ENCODE measurements around the gene MAD1L1.

MAD1L1 gene

DNA sequence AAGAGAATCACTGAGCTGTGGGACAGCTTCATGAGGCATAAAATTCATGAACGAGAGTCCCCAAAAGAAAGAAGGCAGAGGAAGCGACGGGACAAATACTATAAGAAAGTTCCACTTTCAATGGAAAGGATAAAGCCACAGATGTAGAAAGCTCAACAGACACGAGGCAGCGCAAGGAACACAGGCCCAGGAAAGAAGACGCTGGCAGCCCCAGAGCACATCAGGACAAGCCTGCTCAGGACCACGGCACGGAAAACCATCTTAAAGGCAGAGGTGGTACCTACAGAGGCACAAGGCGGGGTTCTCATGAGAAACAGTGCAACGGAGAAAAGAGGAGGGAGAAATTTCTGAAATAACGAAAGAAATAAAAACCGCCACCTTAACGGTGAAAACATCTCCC lies 273.4 kb downstream of the MAD1L1 start:
- DNase-seq = no peak

- DNase-seq = no peak
Observed at GRCh38 chr7:1957471-1958225, 275.1 kb downstream of the MAD1L1 start.

DNA sequence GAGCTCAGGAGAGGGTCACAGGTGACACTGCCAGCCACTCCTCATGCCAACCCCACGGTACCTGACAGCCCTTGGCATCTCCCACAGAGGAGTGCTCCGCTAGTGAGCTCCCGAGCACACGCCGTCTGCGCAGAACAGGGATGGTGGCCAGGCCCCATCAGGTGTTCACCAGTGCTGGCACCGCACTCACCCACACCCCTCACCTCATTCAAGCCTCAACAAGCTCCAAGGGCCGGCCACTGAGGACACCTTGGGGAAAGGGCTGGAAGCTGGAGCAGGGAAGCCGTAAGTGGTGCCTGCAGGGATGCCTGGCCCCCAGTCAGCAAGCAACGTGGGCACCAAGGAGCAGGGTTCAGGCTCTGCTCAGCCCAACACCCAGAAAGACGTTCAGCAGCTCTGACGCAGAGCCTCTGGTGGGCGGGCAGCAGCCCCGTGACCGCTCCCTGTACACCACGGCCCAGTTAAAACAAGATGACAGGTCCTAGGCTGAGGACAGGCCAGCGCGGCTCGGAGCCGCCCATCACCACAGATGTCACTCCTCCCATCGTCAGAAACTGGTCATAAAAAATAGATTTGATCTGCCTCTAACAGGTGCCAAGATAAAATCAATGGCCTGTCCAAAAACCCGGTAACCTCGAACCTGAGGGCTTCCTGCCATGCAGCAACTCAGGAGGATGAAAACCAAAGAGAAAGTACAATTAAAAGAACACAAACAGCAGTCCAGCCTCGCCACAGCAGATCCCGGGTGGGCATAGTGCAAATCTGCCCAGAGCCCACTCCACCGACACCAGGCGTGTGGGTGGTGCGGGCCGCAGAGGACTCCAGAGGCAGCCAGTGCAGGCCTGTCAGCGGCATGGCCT lies 275.9 kb downstream of the MAD1L1 start:
- no peak for DNase-seq

DNA sequence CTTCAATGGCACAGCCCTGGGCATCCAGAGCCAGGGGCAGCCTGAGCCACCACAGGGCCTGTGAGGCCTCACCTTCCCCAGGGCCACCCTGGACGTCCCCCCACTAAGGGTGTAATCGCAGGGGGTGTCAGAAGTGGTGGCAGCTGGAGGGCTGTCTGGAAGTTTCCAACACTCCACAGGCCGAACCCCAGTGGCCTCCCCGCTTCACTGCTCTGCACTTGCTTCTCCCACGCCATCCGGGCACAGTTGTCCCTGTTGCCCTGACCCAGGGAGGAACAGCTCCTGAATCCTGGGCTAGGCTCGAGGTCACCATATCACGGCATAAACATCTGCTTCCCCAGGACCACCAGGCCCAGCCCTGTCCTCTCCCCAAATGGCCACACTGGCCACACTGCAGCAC lies 276.6 kb downstream of the MAD1L1 start:
- DNase-seq = no peak

DNA sequence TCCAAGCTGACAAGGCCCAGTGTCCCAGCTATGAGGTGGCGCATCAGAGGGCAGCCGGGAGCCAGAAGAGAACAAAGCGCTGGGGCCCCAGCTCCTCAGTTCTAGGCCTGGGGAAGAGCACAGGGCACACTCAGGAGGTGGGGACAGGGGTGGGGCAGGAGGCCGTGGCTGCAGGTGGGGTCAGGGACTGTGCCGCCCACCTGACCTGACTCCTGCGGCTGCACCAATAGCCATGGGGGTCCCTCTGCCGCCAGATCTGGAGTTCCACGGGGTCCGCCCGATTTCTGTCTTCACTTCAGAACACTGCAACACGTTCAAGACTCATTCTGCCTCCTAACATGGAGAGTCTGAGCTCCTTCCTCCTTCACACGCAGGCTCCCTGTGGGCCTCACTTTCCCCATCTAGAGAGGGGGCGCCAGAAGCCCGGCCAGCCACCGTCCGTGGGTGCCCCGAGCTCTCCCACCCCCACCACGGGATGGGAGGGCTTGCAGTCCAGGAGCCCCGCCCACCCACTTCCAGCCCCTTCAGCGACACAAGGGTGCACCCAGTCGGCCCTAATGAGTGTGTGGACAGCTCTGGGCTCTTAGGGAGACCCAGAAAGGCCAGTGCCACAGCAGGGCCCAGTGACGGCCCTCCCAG lies 278.3 kb downstream of the MAD1L1 start:
- DNase-seq = no peak

DNA sequence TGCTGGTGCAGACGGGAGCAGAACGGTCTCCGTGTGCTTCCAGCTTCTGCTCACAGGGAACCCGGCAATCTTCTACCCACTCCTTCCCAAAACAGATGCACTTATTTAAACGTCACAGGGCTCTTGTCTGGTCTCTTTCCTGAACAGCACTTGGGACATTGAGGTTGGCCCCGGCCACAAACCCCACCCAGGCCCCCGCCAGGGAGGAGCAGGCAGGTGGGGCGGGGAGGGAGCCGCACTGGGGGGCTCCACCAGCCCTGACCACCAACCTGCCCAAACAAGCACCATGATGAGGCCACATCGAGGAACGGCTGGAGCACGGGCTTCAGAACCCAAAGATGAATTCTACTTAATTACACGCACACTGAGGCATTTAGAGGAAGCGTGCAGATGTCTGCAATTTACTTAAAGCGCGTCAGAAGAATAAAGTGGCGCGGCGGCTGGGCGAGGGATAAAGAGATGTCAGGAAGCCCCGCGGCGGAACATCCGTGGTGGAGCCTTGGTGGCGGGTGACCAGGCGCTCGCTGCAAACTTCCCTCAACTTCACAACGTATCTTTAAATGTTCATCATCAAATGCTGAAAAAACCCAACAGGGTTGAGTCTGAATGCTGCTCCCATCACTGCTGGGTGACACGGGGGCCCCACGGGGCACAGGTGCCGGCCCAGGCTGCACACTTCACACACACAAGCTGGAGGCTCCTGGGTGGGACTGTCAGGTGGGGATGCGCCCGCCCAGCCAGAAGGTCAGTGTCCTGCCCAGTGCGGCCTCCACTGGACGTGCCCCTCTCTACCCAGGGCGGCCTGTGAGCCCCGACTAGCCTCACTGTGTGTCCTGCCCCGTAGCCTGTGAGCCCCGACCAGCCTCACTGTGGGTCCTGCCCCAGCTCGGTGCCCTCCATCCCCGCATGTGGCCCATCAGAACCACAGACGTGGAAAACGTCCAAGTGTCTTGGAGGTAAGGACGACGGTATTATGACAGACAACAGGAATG lies 279.2 kb downstream of the MAD1L1 start:
- no peak for DNase-seq

DNA sequence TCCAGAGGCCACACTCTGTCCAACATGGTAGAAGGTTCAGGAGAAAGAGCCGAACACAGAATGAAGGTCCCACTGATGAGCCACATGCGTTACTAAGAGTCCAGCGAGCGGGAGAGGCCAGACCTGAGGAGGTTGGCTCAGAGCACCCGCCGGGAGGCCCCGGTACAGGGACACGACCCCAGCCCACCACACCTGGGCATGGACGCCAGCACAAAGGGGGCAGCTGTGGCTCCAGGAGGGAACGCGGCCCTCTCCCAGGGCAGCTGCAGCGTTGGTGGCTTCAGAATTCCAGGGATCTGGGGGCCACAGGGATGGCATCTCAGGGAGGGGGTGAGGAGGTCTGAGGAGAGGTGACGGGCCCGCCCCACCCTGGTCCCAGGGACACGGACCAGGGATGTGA lies 280.0 kb downstream of the MAD1L1 start:
- no peak for DNase-seq

DNA sequence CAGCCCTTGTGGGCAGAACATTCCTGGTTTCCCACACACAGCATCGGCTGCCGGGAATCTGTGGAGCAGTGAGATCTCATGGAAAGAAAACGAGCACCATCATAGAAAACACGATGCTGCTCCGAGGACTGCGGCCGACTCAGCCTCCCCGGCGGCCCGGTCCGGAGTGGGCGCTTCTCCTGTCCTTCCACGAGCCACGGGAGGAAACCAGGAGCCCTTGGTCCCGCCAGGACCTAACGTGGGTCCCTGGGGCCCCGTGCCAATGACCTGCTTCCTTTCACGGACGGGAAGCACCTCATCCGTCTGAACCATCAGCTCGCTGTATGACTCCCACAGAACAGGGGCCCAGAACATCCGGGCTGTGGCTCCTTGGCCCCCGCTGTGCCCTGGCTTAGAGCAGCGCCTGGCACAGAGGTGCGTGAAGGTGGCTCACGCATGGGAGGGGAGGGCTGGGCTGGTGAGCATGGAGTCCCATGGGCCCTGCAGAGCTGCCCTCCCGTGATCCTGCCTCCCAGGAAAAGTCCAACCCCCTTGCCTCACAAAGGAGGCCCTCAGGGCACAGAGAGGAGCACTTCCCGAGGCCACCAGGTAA lies 280.5 kb downstream of the MAD1L1 start:
- DNase-seq = no peak

DNA sequence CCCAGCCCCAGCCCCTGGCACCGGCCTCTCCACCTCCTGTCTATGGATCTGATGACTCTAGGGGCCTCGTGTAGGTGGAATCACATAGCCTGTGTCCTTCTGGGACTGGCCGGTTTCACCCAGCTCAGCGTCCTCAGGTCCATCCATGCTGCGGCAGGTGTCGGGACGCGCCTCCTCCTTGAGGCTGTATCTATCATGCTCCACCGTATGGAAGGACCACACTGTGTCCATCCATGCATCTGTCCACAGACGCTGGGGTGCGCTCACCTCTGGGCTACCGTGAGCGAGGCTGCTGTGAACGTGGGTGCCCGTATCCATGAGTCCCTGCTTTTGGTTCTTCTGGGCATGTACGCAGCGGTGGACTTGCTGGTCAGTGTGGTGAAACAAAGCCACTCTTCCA lies 281.1 kb downstream of the MAD1L1 start:
- DNase-seq = no peak

- peak; percentile 49 for DNase-seq
Observed at GRCh38 chr7:1951159-1951536, 281.6 kb downstream of the MAD1L1 start.

GRCh38 chr7:1950452-1951158 lies 282.1 kb downstream of the MAD1L1 start:
- no peak for DNase-seq

- DNase-seq = no peak
Observed at GRCh38 chr7:1950066-1950451, 282.7 kb downstream of the MAD1L1 start.

- no peak for DNase-seq
Observed at GRCh38 chr7:1949681-1950055, 283.1 kb downstream of the MAD1L1 start.

DNA sequence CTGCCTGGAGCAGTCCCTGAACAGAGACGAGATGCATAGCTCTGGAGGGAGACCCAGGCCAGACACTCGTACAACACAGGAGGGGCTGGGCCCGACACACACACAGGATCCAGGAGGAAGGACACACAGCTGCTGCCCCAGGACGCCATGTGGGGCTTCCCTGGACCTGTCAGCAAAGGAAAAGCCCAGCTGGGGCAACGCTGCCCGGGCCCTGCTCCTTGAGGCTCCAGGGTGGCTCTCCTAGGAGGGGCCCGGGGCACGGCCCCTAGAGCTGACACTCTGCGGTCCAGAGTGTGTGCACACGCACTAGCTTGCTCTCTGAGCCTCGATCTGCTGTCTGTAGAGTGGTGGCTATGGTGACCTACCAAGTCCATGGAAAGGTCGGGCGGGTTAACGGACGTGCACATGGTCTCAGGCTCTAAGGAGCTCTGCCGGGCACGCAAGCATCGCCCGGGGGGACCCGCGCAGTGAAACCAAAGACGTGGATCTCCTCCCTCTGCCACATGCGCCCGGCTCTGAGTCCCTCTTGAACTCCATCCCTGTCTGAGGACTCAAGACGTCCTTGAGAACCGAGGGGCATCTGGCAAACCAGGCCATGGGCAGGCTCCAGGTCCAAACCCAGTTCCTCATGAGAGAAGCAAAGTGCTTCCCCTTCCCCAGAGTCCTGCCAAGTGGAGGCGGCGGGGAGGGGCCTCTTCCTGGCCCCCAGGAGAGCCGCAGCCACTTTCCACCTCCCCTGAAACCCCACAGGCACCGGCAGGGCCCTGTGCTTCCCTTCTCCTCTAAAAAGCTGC lies 283.7 kb downstream of the MAD1L1 start:
- no peak for DNase-seq

GRCh38 chr7:1948301-1948796 lies 284.4 kb downstream of the MAD1L1 start:
- no peak for DNase-seq

- DNase-seq = no peak
Observed at GRCh38 chr7:1947586-1948217, 285.0 kb downstream of the MAD1L1 start.

DNA sequence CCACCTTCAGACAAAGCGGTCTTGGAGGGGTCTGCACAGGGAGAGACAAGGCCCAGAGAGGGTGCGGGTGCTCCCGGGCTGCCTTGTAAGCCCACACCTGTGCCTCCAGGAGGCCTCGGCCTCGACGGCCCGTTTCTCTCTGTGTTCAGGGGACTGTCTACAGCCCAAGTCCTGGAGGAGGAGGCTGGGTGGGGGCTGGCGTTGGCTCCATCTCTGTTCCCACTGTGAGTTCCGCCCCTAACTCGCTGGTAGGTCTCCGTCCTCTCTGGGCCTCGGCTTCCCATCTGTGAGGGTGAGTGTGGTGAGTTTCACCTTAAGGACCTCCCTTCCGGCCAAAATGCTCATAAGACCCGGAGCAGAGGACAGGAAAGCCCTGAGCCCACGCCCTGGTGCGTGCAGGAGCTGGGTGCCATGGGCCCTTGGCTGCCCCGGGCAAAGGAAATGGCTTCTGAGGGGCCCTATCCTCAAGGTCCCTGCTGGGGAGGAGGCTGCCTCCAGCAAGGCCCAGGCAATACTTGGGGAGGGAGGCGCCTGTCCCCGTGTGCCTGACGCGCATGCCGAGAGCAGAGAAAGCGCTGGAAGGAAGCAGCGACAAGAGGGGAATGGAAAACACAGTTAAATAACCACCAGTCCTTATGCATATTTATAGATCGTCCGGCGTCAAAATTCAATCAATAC lies 285.8 kb downstream of the MAD1L1 start:
- DNase-seq = no peak

DNA sequence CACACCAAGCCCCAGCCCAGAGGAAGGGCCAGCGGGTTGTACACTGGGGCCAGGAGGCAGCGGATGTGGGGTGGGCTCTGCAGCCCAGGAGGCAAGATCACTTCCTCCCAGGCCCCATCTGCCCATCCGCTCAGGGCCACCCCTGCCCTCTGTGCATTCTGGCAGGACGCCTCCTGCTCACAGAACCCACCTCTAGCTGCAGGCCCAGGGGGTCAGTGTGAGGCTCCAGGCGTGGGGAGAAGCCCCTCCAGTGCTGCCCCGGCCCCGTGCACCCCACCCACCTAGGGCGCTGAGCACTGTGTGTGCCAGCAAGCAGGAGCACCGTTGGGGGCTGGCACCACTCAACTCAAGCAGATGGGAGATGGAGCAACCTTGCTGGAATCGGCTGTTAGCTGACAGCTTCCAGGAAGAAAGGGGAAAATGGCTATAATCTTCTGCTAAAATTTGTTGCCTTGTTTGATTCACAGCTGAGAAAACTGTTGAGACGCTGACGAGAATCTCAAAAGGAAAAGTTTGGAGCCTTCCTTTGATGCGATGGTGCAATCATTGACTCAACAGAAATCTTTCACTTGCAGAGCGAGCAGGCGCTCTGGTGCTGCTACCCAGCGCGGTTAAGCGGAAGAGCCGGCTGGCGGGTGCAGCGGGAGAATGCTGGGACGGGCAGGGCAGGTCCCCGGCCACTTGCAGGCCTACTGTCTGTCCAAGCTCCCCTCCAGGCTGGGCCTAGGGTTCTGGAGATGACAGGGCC lies 286.5 kb downstream of the MAD1L1 start:
- no peak for DNase-seq

GRCh38 chr7:1945558-1945957 lies 287.2 kb downstream of the MAD1L1 start:
- DNase-seq = no peak

Measured in CD4-positive, alpha-beta T cell treated with Interleukin-10 for 1 hour (primary cell).